HG02642 (cell line): Measurements from ENCODE around the gene EP300.
"Not testable (repeated sequence)": the region's sequence is repeated elsewhere in the genome, so short reads cannot be mapped to it uniquely, and the experiment has no call there.

Experiments used
- ATAC-seq: cut with Tn5 transposase; IDR thresholded peaks from one replicate; pipeline ENCODE4 v1.9.1; 2021; ENCODE audit warnings: mild to moderate bottlenecking; ENCODE audit not compliant: unreplicated experiment, poor library complexity

Gene EP300

GRCh38 chr22:41140365-41140957 lies 48.1 kb downstream of the EP300 start:
- ATAC-seq = no peak

- ATAC-seq = not testable (repeated sequence)
Measured at GRCh38 chr22:41145921-41146320, 53.5 kb downstream of the EP300 start.

DNA sequence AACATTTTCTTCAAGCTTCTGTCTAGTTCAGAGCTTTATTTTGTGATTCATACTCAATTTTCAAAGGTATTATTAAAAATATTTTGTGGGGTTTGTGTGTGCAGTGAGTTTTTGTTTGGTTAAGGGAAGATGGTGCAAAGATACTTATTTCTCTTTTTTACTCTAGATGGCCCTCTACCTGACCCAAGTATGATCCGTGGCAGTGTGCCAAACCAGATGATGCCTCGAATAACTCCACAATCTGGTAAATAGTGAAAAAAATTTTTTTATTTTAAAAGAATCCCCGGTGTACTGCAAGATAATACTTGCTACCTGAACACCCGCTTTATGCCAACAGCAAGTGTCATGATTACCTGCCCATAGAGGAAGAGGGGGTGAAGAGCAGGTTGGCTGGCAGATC lies 54.2 kb downstream of the EP300 start:
- no peak for ATAC-seq

- no peak for ATAC-seq
Measured at GRCh38 chr22:41147722-41148121, 55.3 kb downstream of the EP300 start.

DNA sequence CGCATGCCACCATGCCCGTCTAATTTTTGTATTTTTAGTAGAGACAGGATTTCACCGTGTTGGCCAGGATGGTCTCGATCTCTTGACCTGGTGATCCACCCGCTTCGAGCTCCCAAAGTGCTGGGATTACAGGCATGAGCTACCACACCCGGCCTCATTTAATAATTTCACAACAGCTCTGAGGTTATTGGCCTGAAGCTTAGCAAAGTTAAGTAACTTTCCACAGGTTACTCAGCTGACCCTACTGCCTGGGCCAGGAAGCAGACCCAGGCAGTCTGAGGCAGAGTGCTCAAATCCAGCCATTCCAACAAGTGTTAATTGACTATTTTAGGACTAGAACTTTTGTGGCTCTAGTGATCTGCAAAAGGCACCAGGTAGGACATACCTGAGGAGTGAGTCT lies 60.5 kb downstream of the EP300 start:
- no peak for ATAC-seq

- no peak for ATAC-seq
Measured at GRCh38 chr22:41157083-41157482, 64.7 kb downstream of the EP300 start.

DNA sequence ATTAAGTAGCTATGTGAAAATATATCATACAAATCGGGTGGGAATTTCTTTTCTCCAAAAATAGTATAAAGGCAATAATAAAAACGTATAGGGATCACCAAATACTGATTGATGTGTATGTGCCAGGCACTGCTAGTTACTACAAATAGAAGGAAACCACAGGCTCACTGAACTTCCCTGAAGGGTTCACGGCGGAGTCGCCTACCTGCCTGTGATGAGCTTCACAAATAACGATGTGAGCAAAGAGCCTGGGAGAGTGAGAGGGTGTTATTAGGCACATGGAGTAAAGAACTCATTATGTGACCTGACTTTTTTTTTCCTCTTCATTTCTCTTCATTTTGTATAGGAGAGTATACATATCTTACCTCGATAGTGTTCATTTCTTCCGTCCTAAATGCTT lies 76.8 kb downstream of the EP300 start:
- no peak for ATAC-seq

DNA sequence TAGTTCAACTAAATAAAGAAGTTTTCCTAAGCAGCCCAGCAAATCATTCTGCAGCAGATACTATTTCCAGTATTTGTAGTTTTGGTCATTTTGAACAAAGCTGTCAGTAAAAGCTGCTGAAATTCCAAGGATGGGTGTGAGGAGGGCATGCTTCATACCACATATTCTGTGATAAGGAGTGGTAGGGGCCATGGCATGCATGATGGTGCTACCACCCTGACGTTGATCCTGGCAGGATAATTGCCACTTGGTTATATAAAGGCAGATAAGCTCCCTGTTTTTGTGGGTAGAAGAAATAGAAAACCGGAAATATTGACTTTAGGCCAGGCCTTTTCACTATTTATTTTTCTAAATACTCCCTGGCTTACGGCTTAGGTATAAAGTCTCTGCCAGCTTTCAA lies 79.6 kb downstream of the EP300 start:
- ATAC-seq = no peak

GRCh38 chr22:41175546-41175945 lies 83.2 kb downstream of the EP300 start:
- ATAC-seq = no peak

GRCh38 chr22:41177040-41177621 lies 84.7 kb downstream of the EP300 start:
- ATAC-seq = no peak

DNA sequence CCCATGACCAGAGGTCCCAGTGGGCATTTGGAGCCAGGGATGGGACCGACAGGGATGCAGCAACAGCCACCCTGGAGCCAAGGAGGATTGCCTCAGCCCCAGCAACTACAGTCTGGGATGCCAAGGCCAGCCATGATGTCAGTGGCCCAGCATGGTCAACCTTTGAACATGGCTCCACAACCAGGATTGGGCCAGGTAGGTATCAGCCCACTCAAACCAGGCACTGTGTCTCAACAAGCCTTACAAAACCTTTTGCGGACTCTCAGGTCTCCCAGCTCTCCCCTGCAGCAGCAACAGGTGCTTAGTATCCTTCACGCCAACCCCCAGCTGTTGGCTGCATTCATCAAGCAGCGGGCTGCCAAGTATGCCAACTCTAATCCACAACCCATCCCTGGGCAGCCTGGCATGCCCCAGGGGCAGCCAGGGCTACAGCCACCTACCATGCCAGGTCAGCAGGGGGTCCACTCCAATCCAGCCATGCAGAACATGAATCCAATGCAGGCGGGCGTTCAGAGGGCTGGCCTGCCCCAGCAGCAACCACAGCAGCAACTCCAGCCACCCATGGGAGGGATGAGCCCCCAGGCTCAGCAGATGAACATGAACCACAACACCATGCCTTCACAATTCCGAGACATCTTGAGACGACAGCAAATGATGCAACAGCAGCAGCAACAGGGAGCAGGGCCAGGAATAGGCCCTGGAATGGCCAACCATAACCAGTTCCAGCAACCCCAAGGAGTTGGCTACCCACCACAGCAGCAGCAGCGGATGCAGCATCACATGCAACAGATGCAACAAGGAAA lies 85.4 kb downstream of the EP300 start:
- ATAC-seq = no peak

DNA sequence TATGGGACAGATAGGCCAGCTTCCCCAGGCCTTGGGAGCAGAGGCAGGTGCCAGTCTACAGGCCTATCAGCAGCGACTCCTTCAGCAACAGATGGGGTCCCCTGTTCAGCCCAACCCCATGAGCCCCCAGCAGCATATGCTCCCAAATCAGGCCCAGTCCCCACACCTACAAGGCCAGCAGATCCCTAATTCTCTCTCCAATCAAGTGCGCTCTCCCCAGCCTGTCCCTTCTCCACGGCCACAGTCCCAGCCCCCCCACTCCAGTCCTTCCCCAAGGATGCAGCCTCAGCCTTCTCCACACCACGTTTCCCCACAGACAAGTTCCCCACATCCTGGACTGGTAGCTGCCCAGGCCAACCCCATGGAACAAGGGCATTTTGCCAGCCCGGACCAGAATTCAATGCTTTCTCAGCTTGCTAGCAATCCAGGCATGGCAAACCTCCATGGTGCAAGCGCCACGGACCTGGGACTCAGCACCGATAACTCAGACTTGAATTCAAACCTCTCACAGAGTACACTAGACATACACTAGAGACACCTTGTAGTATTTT lies 86.1 kb downstream of the EP300 start:
- no peak for ATAC-seq

DNA sequence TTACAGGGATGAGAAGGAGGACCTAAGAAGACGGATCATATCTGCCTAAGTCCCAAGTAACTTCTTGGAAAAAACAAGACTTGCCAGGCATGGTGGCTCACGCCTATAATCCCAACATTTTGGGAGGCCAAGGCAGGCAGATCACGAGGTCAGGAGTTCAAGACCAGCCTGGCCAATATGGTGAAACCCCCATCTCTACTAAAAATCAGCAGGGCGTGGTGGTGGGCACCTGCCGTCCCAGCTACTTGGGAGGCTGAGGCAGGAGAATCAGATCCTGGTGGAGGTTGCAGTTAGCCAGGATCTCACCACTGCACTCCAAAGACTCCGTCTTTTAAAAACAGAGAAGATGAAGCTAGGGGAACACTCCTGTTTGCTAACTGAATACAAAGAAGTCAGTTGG lies 88.0 kb downstream of the EP300 start:
- ATAC-seq = not testable (repeated sequence)

- no peak for ATAC-seq
Measured at GRCh38 chr22:41180926-41181325, 88.5 kb downstream of the EP300 start.

DNA sequence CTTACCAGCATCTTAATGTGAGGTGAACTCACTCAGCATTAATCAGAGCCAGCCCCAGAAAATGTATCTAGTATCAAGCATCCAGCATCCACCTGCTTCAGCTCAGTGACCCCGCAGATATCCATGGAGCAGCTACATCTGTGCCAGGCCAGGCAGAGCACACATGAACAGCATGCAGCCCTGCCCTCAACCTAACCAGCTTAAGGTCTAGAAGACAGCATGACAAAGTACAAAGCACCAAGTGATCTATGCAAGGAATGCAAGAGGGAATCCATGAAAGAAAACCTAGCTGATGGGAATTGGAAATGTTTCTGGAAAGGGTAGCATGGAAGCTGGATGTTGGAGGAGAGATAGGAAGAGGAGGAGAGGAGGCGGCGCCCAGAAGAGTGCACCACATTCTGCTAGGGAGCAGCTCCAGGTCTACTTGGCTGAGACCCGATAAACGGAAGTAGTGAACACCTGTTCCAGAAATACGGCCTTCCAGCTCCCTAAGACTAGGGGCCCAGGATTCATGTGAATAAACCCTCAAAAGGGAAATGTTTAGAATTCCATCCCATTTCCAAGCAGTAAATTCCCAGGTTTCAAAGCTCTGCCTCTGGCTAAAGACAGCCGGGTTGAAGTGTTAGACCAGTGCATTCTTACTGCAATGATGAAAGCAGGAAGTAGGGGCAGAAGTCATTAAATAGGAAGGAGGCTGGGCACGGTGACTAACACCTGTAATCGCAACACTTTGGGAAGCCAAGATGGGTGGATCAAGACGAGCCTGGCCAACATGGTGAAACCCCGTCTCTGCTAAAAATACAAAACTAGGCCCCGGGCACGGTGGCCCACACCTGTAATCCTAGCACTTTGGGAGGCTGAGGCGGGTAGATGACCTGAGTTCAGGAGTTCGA lies 89.2 kb downstream of the EP300 start:
- ATAC-seq = no peak

DNA sequence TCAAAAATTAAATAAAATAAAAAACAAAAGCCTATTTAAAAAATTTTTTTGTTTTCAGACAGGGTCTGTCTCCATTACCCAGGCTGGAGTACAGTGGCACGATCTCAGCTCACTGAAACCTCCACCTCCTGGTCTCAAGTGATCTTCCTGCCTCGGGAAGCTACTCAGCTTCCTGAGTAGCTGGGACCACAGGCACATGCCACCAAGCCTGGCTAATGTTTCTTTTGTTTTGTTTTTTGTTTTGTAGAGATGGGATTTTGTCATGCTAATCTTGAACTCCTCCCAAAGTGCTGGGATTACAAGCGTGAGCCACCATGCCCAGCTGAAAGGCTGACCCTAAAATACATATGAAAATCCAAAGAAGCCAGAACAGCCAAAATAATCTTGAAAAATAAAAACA lies 92.3 kb downstream of the EP300 start:
- ATAC-seq = no peak

- no peak for ATAC-seq
Measured at GRCh38 chr22:41191467-41191866, 99.1 kb downstream of the EP300 start.

GRCh38 chr22:41193829-41194228 lies 101.4 kb downstream of the EP300 start:
- no peak for ATAC-seq

DNA sequence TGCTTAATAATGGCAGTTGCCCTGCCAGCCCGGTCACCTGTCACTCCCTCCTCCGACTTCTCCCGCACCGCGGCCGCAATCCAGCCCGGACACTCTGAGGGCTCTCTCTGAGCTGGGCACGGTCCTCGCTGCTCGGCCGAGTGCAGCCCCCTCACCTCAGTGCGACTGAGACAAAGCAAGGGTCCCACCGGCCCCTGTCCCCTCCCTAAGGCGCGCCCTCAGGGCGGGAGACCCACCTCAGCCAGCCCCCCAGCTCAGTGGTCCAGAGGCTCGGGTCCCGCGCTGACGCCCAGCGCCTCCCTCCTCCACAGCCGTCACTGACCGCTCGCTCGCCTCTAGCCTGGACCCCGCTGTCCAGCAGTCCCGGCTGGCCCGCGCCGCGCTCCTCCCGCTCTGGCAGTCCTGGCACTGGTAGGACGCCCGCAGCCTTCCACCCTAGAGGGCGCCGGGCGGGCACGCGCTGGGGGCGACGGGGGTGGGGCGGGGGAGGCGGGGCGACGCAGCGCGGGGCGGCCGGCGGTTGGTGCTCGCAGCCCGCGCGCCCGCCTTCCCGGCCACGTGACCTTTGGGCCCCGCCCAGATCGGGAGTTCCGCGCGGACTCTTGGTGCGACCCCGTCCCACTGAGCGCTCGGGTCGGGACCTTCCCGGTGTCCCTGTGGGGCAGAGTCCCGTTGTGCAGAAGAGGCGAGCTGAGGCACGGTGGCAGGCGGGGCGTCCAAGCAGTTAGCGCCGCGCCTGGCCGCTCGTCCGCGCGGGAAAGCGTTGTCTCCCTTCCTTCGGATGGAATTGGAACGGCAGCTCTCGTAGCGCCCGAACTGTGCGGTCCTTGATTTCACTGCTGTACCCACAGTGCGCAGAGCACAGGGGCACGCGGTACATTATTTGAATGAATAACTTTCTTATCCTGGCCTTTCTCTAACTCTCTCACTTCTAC lies 104.9 kb downstream of the EP300 start:
- ATAC-seq = peak; percentile 89
